Activated T-helper 1 cell treated with anti-CD3 and anti-CD28 coated beads, Interleukin-12 subunit alpha, Interleukin-12 subunit beta, Interleukin-2, Interleukin-4 antibody, amounts not matched to agents 30 ng/mL and 10 ng/mL and 1 ng/mL, durations not matched to agents 14 hours and 24 hours and 36 hours (primary cell): ENCODE results near the gene LIMK1. TPM values are rescaled to one million over a fixed set of nuclear protein-coding genes. Genes with fewer than 3 reads are reported as not detected.

Experiments used
- DNase-seq: peaks from one replicate; pipeline ENCODE4 v3.0.0; 2021; ENCODE audit warnings: low spot score
- H3K27ac Mint-ChIP-seq: one replicate; pipeline ENCODE4 v1.8.0; 2021; ENCODE audit warnings: mild to moderate bottlenecking, mixed read lengths
- H3K27me3 Mint-ChIP-seq: one replicate; pipeline ENCODE4 v1.8.0; 2022; ENCODE audit warnings: mild to moderate bottlenecking, moderate library complexity, mixed read lengths; ENCODE audit not compliant: insufficient read depth
- H3K36me3 Mint-ChIP-seq: one replicate; pipeline ENCODE4 v1.8.0; 2021; ENCODE audit warnings: low read depth, mixed read lengths
- H3K4me1 Mint-ChIP-seq: one replicate; pipeline ENCODE4 v1.8.0; 2021; ENCODE audit warnings: low read depth, mixed read lengths
- H3K4me3 Mint-ChIP-seq: one replicate; pipeline ENCODE4 v1.8.0; 2021; ENCODE audit warnings: mild to moderate bottlenecking, moderate library complexity, mixed read lengths
- H3K9me3 Mint-ChIP-seq: one replicate; pipeline ENCODE4 v1.8.0; 2021; ENCODE audit warnings: mixed read lengths
- intact Hi-C: fragments of 100-400 bp; cut with micrococcal nuclease; formaldehyde crosslinking; loops from one replicate; pipeline ENCODE4 v1.15.1; 2024
- total RNA-seq: library from RNA; stranded (reverse); gene quantifications from 2 replicates; pipeline ENCODE4 v1.2.3, GENCODE V29; 2022

Gene LIMK1
- total RNA-seq, 1 donor from 2014 or later = 24.3 TPM

DNA sequence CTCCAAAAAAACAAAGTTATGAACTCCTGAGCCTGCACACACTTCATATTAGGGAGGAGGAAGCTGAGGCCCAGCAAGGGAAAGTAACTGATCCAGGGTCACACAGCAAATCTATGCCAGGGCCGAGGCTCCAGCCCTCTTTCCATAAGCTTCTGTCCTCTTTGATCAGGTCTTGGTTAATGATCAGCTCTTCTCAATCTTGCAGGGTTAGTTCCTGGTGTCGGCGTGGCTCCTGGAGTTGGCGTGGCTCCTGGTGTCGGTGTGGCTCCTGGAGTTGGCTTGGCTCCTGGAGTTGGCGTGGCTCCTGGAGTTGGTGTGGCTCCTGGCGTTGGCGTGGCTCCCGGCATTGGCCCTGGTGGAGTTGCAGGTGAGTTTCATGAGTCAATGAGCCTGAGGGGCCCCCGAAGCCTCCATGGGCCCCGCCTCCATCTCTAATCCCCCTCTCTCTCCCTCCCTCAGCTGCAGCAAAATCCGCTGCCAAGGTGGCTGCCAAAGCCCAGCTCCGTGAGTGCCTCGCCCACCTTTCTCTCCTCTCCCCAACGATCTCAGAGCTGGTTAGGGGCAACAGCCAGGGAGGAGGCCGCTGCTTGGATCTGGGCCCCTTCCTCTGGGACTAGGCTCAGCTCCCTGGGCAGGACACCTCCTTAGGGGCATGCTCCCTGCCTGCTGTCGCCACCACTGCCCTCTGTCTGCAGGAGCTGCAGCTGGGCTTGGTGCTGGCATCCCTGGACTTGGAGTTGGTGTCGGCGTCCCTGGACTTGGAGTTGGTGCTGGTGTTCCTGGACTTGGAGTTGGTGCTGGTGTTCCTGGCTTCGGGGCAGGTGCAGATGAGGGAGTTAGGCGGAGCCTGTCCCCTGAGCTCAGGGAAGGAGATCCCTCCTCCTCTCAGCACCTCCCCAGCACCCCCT lies 23.7 kb upstream of the LIMK1 start:
- intact Hi-C loops = no loop called here
- H3K27me3 Mint-ChIP-seq = peaks cover 7% of the 10 kb centered on the region
- H3K9me3 Mint-ChIP-seq = no peaks in the 10 kb centered on the region
- no peak overlapping the region for H3K4me3 Mint-ChIP-seq
- H3K36me3 Mint-ChIP-seq = no peaks in the 10 kb centered on the region
- DNase-seq = no peak
- peaks cover 4% of the 10 kb centered on the region for H3K4me1 Mint-ChIP-seq
- no peak overlapping the region for H3K27ac Mint-ChIP-seq

GRCh38 chr7:74061840-74062539 lies 21.6 kb upstream of the LIMK1 start:
- no peaks in the 10 kb centered on the region for H3K36me3 Mint-ChIP-seq
- no peak overlapping the region for H3K4me3 Mint-ChIP-seq
- peak overlapping the region; percentile 84 for H3K27ac Mint-ChIP-seq
- H3K9me3 Mint-ChIP-seq = no peaks in the 10 kb centered on the region
- DNase-seq = peak; percentile 29
- peaks cover 4% of the 10 kb centered on the region for H3K4me1 Mint-ChIP-seq
- intact Hi-C loops = no loop called here
- H3K27me3 Mint-ChIP-seq = peaks cover 7% of the 10 kb centered on the region

DNA sequence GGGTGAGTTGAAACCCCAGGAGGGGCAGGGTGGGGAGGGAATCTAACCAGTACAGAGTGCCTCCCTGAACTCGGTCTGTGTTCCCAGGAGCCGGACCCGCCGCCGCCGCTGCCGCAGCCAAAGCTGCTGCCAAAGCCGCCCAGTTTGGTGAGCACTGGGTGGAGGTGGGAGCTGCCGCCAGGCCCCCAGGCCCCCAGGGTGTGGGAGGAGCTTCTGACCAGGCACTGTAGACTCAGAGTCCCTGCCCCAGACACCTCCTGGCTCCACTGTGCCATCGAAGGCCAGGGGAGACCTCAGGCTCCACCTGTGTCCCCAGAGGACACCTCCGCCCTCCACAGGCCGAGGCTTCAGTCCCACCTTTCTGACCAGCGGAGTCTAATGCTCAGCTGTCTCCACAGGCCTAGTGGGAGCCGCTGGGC lies 20.4 kb upstream of the LIMK1 start:
- no peak overlapping the region for H3K27ac Mint-ChIP-seq
- no peaks in the 10 kb centered on the region for H3K36me3 Mint-ChIP-seq
- no peaks in the 10 kb centered on the region for H3K9me3 Mint-ChIP-seq
- intact Hi-C loops = no loop called here
- peaks cover 4% of the 10 kb centered on the region for H3K27me3 Mint-ChIP-seq
- H3K4me3 Mint-ChIP-seq = no peak overlapping the region
- DNase-seq = no peak
- peaks cover 7% of the 10 kb centered on the region for H3K4me1 Mint-ChIP-seq

- Mint-ChIP-seq H3K27ac (no peak overlapping the region), H3K4me3 (no peak overlapping the region), H3K9me3 (no peaks in the 10 kb centered on the region), H3K27me3 (peaks cover under 1% of the 10 kb centered on the region), H3K36me3 (no peaks in the 10 kb centered on the region), H3K4me1 (peaks cover 8% of the 10 kb centered on the region)
- intact Hi-C loops = no loop called here
- no peak for DNase-seq
These were observed 20.0 kb upstream of the LIMK1 start for GRCh38 chr7:74063646-74064045.

GRCh38 chr7:74064696-74065095 lies 18.9 kb upstream of the LIMK1 start:
- no peak overlapping the region for H3K4me3 Mint-ChIP-seq
- peaks cover 8% of the 10 kb centered on the region for H3K4me1 Mint-ChIP-seq
- no peak overlapping the region for H3K27ac Mint-ChIP-seq
- intact Hi-C loops = loop anchor here (5.0 kb wide), 2 partner anchors 43 to 143 kb away; no protein-coding TSS in a partner anchor
- no peaks in the 10 kb centered on the region for H3K36me3 Mint-ChIP-seq
- no peak for DNase-seq
- no peaks in the 10 kb centered on the region for H3K9me3 Mint-ChIP-seq
- H3K27me3 Mint-ChIP-seq = no peaks in the 10 kb centered on the region

DNA sequence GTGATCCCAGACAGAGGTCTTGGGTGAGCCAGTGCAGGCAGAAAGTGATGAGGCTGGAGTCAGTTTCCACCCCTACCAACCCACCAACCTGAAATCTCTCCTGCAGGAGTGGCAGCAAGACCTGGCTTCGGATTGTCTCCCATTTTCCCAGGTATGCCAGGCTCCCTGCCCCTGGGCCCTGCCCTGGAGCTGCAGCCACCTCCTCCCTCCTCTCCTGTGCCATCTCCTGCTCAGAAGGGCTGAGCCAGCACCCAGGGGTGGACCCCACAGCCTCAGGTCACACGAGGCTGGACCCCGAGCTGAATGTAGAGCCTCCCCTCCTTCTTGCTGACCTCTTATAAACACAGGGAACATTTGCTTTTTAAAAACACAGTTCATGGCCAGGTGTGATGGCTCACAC lies 17.0 kb upstream of the LIMK1 start:
- Mint-ChIP-seq H3K4me3 (no peak overlapping the region), H3K27me3 (no peaks in the 10 kb centered on the region), H3K4me1 (peaks cover 8% of the 10 kb centered on the region), H3K9me3 (no peaks in the 10 kb centered on the region), H3K36me3 (no peaks in the 10 kb centered on the region), H3K27ac (no peak overlapping the region)
- DNase-seq = no peak
- intact Hi-C loops = loop anchor here (5.0 kb wide), 2 partner anchors 41 to 141 kb away; no protein-coding TSS in a partner anchor

- peaks cover 4% of the 10 kb centered on the region for H3K4me1 Mint-ChIP-seq
- no peak for DNase-seq
- intact Hi-C loops = loop anchor here (1.0 to 5.0 kb wide), 6 partner anchors 15 to 333 kb away; partner anchors contain the start of genes EIF4H and LIMK1
- no peaks in the 10 kb centered on the region for H3K36me3 Mint-ChIP-seq
- H3K9me3 Mint-ChIP-seq = no peaks in the 10 kb centered on the region
- H3K4me3 Mint-ChIP-seq = no peak overlapping the region
- no peak overlapping the region for H3K27ac Mint-ChIP-seq
- H3K27me3 Mint-ChIP-seq = no peaks in the 10 kb centered on the region
These were observed 15.1 kb upstream of the LIMK1 start for GRCh38 chr7:74068378-74069085.

GRCh38 chr7:74069086-74069541 lies 14.5 kb upstream of the LIMK1 start:
- Mint-ChIP-seq H3K4me1 (peaks cover 4% of the 10 kb centered on the region), H3K9me3 (no peaks in the 10 kb centered on the region), H3K27ac (no peak overlapping the region), H3K27me3 (no peaks in the 10 kb centered on the region), H3K36me3 (no peaks in the 10 kb centered on the region), H3K4me3 (no peak overlapping the region)
- no peak for DNase-seq
- intact Hi-C loops = loop anchor here (2.0 to 5.0 kb wide), 3 partner anchors 26 to 138 kb away; no protein-coding TSS in a partner anchor

DNA sequence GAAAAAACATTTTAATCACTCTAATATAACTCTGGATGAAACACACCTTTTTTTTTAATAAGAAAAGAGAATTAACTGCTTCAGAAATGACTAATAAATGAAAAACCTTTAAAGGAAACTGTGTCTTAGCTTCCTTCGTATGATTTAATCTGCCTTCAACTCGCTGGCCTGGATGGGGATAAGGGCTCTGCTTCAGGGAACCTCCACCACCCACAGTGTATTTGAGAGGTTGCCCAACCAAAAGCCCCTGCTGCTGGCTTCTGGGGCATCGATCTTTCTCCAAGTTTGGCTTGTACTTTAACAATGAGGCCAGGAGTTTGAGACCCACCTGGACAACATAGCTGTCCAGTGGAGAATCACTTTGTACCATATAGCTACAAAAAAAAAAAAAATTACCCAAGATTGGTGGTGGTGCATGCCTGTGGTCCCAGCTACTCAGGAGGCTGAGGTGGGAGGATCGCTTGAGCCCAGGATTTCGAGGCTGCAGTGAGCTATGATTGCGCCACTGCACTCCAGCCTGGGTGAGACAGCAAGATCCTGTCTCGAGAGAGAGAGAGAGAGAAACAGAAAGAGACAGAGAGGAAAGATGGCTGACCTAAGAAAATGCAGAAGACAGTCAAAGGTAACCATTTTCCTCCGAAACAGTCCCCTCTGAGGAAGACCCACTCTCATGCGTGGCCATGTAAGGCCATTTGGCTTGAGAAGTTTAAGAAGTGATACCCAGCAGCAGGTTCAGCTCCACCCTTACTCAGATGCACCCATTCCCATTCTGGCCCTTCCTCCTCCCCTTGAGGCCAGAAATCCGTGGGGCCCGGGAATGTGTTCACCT lies 13.6 kb upstream of the LIMK1 start:
- DNase-seq = no peak
- Mint-ChIP-seq H3K9me3 (no peaks in the 10 kb centered on the region), H3K27ac (no peak overlapping the region), H3K4me3 (no peak overlapping the region), H3K27me3 (no peaks in the 10 kb centered on the region), H3K36me3 (no peaks in the 10 kb centered on the region), H3K4me1 (peaks cover 4% of the 10 kb centered on the region)
- intact Hi-C loops = loop anchor here (2.0 to 5.0 kb wide), 3 partner anchors 25 to 137 kb away; no protein-coding TSS in a partner anchor

DNA sequence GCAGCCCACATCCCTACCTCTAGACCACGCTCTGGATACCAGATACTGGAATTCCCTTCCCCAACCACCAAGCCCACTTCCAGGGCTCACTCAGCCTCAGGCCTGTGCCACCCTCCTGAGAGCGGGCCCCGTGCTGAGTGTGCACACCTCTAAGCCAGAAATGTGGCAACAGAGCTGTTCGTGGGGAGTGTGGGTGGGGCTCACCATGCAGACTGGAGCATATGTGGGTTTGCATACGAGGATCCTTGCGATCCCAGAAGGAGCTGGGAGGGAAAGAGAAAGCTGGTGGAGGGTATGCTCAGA lies 13.0 kb upstream of the LIMK1 start:
- Mint-ChIP-seq H3K27ac (no peak overlapping the region), H3K27me3 (no peaks in the 10 kb centered on the region), H3K9me3 (no peaks in the 10 kb centered on the region), H3K36me3 (no peaks in the 10 kb centered on the region), H3K4me1 (peaks cover 4% of the 10 kb centered on the region), H3K4me3 (no peak overlapping the region)
- intact Hi-C loops = no loop called here
- DNase-seq = no peak

DNA sequence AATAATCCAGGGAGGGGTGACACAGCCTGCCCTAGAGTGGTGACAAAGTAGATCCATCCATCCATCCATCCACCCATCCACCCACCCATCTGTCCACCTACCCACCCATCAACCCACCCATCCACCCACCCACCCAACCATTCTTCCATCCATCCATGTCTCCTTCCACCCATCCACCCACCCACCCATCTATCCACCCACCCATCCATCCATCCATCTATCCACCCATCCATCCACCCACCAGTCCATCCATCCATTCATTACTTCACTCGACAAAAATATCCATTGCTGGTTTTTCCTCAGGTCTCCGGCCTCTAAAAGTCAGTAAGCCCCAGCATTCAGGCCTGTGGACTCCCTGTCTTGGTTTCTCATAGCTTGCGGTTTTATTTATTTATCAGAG lies 12.5 kb upstream of the LIMK1 start:
- no peaks in the 10 kb centered on the region for H3K36me3 Mint-ChIP-seq
- no peaks in the 10 kb centered on the region for H3K9me3 Mint-ChIP-seq
- intact Hi-C loops = no loop called here
- H3K27ac Mint-ChIP-seq = peak overlapping the region; percentile 4
- peaks cover 4% of the 10 kb centered on the region for H3K4me1 Mint-ChIP-seq
- peaks cover 2% of the 10 kb centered on the region for H3K27me3 Mint-ChIP-seq
- no peak overlapping the region for H3K4me3 Mint-ChIP-seq
- no peak for DNase-seq

- Mint-ChIP-seq H3K36me3 (no peaks in the 10 kb centered on the region), H3K27ac (no peak overlapping the region), H3K4me1 (no peaks in the 10 kb centered on the region), H3K4me3 (no peak overlapping the region), H3K27me3 (peaks cover 2% of the 10 kb centered on the region), H3K9me3 (no peaks in the 10 kb centered on the region)
- DNase-seq = no peak
- intact Hi-C loops = no loop called here
These were observed 8.8 kb upstream of the LIMK1 start for GRCh38 chr7:74074770-74075169.
